ENCODE measurements around the gene ABCF1.

GRCh38 chr6:30616811-30617564 is 45.7 kb downstream of the ABCF1 start, which contains the start of gene PPP1R10:
- TF ChIP-seq CTCF (IDR thresholded peaks at IDR 0.05) (no peak), POLR2A (IDR thresholded peaks at IDR 0.05) (peak in 2 of 4 donors; percentile 99), EP300 (IDR thresholded peaks at IDR 0.05) (no peak)
